Subcutaneous adipose tissue (tissue), 4 donors: ENCODE data around the gene SELENOO. TPM values are rescaled to one million over a fixed set of nuclear protein-coding genes. Genes with fewer than 3 reads are reported as not detected.

Experiments
- total RNA-seq, 4 donors: library from RNA; depleted of rRNA; stranded (reverse); fragments of >200 nt; gene quantifications; one replicate each; pipeline ENCODE4 v1.1.0, GENCODE V29; 2016
- TF ChIP-seq, protein P1 (sequence below): fragments of 450-650 bp; IDR thresholded peaks from one replicate; pipeline ENCODE4 v1.5.1; 2016; ENCODE audit warnings: low read depth, mild to moderate bottlenecking, control low read depth, antibody characterized with exemption, moderate library complexity

The SELENOO gene
- total RNA-seq, 4 donors from 2014 or later: 13.2 to 36.5 (median 18.9) TPM

DNA sequence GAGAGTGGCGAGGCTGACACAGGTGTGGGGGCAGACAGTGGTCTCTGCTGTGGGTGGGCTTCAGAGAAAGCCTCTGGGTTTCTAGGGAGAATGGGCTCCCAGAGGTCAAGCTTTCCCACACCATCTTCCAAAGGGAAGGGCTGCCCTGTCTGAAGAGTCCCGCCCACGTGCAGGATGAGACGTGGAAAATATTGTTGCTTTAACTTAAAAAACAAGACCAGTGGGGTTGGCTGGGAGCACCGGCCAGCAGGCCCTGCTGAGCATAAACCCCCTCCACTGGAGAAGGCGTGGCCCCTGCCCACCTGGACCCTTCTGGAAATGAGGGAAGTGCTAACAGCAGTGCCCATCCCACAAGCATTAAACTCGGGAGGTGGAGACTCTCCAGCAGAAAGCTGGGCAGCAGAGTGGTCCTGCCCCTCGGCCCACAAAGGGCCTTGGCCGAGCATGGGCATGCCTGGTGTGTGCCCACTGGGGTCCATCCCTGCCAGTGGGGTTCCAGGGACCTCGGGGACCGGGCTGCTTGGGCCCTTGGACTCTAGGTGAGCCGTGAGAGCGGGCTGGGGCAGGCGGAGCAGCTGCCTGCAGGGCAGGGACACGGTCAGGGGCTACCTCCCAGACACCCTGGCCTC lies 15.4 kb downstream of the SELENOO start:
- TF ChIP-seq, protein P1, sequence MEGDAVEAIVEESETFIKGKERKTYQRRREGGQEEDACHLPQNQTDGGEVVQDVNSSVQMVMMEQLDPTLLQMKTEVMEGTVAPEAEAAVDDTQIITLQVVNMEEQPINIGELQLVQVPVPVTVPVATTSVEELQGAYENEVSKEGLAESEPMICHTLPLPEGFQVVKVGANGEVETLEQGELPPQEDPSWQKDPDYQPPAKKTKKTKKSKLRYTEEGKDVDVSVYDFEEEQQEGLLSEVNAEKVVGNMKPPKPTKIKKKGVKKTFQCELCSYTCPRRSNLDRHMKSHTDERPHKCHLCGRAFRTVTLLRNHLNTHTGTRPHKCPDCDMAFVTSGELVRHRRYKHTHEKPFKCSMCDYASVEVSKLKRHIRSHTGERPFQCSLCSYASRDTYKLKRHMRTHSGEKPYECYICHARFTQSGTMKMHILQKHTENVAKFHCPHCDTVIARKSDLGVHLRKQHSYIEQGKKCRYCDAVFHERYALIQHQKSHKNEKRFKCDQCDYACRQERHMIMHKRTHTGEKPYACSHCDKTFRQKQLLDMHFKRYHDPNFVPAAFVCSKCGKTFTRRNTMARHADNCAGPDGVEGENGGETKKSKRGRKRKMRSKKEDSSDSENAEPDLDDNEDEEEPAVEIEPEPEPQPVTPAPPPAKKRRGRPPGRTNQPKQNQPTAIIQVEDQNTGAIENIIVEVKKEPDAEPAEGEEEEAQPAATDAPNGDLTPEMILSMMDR: no peak

DNA sequence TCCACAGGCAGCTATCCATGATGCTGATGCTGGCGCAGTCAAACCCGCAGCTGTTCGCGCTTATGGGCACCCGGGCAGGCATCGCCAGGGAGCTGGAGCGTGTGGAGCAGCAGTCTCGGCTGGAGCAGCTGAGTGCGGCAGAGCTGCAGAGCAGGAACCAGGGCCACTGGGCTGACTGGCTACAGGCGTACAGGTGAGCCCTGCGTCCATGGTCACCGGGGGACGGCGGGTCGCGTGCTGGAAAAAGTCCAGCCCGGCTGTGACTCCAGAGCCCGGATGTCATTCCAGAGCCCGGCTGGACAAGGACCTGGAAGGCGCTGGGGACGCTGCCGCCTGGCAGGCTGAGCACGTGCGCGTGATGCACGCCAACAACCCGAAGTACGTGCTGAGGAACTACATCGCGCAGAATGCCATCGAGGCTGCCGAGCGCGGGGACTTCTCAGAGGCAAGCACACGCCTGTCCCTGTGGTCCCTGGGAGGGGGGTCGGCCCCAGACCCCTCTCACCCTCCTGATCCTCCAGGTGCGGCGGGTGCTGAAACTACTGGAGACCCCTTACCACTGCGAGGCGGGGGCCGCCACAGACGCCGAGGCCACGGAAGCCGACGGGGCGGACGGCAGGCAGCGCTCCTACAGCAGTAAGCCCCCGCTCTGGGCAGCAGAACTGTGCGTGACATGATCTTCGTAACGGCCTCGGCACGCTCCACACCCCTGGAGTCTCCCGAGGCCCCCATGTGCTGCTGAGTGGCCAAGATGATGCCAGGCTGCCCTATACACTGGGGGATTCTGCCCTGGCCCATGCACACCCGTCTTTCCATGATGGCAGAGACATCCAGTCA lies 16.1 kb downstream of the SELENOO start:
- TF ChIP-seq, protein P1: no peak

DNA sequence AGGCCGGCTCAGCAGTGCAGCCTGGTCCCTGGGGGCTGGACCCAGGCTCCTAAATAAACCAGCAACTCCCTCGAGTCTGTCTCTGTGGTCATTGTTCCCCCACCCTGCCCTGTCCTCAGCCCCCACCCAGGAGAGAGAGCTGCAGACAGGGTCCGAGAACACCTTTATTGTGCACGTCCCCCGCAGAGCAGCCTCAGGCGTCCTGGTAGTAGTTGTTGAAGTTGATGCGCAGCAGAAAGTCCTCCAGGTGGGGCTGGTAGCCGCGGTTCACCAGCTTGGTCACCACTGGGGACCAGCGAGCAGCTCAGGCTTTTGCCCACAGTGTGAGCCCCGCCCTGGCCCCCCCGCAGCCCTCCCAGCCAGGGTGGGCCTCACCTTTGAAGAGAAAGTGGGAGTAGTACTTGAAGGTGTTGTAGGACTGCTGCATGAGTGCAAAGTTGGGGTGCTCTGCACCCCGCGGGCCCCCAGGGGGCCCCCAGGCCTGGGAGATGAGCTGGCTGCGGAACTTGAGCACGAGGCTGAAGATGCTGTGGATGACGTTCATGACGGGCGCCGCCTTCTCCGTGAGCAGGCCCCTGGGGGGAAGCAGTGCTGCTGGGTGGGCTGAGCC lies 16.8 kb downstream of the SELENOO start:
- TF ChIP-seq, protein P1: no peak

DNA sequence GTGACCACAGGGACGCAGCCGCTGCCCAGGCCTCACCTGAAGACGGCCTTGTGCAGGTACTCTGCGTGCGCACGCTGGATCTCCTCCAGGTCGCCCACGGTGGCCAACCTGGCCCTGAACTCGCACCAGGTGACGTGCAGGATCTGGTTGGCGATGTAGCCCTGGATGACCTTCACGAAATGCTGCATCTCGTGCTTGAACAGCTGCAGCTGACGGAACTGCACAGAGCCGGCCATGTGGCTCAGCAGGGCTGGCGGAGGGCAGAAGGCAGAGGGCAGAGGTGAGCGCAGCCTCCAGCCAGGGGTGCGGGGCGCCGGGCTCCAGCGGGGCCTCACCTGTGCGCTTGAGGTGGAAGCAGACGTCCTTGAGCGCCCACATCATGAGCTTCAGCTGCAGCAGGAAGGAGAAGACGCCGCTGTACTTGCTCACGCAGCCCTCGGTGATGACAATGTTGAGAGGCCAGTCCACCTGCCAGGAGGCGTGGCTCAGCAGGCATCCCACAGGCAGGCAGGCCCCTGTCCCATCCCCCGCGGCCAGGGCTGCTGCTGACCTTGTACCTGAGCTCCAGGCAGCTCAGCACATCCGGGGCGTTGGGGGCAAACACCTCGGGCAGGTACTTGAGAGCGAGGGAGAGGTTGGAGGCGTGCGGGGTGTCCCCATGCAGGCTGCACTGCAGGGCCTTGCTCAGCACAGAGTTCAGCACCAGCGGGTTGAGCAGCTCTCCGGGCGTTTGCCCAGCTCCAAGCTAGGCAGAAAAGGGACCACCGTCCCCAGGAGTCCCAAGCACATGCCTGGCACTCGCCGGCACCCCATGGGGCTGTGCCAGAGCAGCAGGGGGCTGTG lies 17.6 kb downstream of the SELENOO start:
- TF ChIP-seq, protein P1: no peak

DNA sequence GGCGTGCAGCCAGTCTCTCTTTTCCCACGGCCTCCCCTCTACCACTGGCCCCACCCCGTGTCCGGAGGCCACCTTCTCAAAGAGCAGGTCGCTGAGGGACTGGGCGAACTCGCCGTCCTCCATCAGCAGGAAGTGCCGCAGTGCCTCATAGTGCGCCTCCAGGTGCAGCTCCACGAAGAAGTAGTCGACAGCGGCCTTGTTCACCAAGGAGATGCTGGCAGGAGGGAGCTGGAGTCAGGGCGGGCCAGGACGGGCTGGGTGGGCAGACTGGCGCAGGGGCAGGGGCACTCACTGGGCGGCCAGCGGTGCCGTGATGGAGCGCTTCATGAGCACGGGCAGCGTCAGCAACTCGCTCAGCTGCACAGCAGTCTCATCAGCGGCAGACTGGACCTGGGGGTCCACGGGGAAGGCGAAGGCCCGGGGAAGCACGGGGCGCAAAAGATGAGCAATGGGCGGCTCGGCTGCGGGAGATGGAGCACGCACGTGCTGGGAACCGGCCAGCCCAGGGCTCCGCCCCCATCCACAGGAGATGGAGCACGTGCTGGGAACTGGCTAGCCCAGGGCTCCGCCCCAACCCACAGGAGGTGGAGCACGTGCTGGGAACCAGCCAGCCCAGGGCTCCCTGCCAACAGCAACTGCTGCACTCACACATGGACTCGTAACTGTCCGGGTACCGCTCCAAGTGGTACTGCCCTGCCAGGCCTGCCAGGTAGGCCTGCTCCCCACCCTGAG lies 18.4 kb downstream of the SELENOO start:
- TF ChIP-seq, protein P1: no peak

DNA sequence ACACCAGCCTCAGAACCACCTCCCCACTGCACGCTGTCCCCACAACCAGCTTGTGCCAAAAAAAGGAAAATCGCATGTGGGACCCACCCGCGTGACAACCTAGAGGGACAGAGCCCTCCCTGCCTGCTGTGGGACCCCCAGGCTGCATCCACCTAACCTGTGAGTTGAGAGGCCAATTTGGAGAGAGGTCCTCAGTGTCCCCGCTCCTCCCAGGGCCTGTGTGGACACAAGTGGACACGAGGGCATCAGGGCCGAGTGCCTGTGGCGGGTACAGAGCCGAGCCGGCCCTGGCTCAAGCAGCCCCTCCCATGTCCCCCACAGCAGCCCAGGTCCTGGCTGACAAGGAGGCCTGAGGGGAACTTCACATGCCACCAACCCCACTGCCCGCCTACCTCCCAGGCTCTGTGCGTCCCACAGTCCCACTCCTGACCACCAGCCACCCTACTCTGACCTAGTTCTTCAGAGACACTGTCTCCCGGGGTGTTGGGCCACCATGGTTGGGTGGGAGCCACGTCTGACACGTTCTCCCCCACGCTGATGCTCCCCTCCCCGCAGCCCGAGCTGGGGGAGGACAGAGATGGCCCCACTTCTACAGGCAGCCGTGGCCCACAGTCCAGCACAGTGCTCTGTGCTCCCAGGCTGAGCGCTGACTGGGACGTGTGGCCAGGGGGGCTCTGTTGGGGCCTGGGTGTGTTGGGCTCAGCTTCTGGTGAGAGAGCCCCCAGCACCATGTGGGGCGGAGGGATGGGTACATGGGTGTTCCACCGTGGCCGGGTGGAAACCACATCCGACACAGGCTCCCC lies 19.2 kb downstream of the SELENOO start:
- TF ChIP-seq, protein P1: no peak
